Left ventricle myocardium superior (tissue), 1 donor: ENCODE measurements around the gene AMACR. TPM values are rescaled to one million over a fixed set of nuclear protein-coding genes. Genes with fewer than 3 reads are reported as not detected.

Experiments used
- ATAC-seq: fragments of 200-7000 bp; cut with Tn5 transposase; one replicate; pipeline ENCODE4 v1.9.1; 2020; ENCODE audit warnings: mild to moderate bottlenecking, moderate library complexity
- DNase-seq: peaks from one replicate; pipeline ENCODE4 v3.0.0-alpha.2; 2020
- intact Hi-C: fragments of 100-400 bp; cut with micrococcal nuclease; formaldehyde crosslinking; loops from one replicate; pipeline ENCODE4 v1.11.0; 2022
- total RNA-seq: library from RNA; stranded (reverse); fragmentation: NEBNext Ultra II Directional; extraction: Animal tissue kit (Norgen Biotek cat#: 25700); gene quantifications from one replicate; pipeline ENCODE4 v1.2.1, GENCODE V29; 2021
- donor health status: DM: no; HTN: yes; CAD: no; lungs with severe emphysema.

AMACR gene
- total RNA-seq, 1 donor from 2014 or later, result 6.5 TPM

DNA sequence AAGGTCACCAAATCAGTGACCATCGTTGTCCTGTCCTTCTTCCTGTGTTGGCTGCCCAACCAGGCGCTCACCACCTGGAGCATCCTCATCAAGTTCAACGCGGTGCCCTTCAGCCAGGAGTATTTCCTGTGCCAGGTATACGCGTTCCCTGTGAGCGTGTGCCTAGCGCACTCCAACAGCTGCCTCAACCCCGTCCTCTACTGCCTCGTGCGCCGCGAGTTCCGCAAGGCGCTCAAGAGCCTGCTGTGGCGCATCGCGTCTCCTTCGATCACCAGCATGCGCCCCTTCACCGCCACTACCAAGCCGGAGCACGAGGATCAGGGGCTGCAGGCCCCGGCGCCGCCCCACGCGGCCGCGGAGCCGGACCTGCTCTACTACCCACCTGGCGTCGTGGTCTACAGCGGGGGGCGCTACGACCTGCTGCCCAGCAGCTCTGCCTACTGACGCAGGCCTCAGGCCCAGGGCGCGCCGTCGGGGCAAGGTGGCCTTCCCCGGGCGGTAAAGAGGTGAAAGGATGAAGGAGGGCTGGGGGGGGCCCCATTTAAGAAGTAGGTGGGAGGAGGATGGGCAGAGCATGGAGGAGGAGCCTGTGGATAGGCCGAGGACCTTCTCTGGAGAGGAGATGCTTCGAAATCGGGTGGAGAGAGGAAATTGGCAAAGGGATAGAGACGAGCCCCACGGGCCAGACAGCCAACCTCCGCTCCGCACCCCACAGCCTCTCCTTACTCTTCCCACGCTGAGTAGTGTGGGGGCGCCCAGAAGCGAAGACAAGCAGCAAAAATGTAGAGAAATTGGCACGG is 69.9 kb downstream of the AMACR start:
- no peak for DNase-seq
- no peak for ATAC-seq
- intact Hi-C loops, result loop anchor here (10.0 kb wide), 1 partner anchor 503 kb away; no protein-coding TSS in a partner anchor

DNA sequence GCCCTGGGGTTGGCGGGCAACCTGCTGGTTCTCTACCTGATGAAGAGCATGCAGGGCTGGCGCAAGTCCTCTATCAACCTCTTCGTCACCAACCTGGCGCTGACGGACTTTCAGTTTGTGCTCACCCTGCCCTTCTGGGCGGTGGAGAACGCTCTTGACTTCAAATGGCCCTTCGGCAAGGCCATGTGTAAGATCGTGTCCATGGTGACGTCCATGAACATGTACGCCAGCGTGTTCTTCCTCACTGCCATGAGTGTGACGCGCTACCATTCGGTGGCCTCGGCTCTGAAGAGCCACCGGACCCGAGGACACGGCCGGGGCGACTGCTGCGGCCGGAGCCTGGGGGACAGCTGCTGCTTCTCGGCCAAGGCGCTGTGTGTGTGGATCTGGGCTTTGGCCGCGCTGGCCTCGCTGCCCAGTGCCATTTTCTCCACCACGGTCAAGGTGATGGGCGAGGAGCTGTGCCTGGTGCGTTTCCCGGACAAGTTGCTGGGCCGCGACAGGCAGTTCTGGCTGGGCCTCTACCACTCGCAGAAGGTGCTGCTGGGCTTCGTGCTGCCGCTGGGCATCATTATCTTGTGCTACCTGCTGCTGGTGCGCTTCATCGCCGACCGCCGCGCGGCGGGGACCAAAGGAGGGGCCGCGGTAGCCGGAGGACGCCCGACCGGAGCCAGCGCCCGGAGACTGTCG is 70.7 kb downstream of the AMACR start:
- DNase-seq, result no peak
- no peak for ATAC-seq
- intact Hi-C loops, result loop anchor here (10.0 kb wide), 1 partner anchor 502 kb away; no protein-coding TSS in a partner anchor

DNA sequence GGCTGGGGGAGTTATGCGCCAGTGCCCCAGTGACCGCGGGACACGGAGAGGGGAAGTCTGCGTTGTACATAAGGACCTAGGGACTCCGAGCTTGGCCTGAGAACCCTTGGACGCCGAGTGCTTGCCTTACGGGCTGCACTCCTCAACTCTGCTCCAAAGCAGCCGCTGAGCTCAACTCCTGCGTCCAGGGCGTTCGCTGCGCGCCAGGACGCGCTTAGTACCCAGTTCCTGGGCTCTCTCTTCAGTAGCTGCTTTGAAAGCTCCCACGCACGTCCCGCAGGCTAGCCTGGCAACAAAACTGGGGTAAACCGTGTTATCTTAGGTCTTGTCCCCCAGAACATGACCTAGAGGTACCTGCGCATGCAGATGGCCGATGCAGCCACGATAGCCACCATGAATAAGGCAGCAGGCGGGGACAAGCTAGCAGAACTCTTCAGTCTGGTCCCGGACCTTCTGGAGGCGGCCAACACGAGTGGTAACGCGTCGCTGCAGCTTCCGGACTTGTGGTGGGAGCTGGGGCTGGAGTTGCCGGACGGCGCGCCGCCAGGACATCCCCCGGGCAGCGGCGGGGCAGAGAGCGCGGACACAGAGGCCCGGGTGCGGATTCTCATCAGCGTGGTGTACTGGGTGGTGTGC is 71.4 kb downstream of the AMACR start, which contains the start of gene RXFP3:
Gene RXFP3 (plus strand): TSS at position 6 of the 636 bp plus-strand sequence. CDS start 355 bp downstream, at position 361.
- no peak for DNase-seq
- intact Hi-C loops, result loop anchor here (10.0 kb wide), 1 partner anchor 502 kb away; no protein-coding TSS in a partner anchor
- ATAC-seq, result peak; percentile 61

Other genes with a start within 250 kb of the AMACR start
- gene ADAMTS12, start 116.1 kb downstream of the AMACR start, total RNA-seq, result 1.4 TPM
- not detected for gene RXFP3, start 71.7 kb downstream of the AMACR start, total RNA-seq
- not detected for gene SLC45A2, start 23.4 kb downstream of the AMACR start, total RNA-seq
- gene C1QTNF3, start 35.2 kb upstream of the AMACR start, total RNA-seq, result 1.1 TPM